Trophoblast cell (in vitro differentiated cells and primary cell): ENCODE data around the gene AKAP7.
A peak's percentile ranks its signal among the peaks of the same experiment; 100 is the strongest.

ENCODE experiments used
- DNase-seq, 2 donors: peaks; one replicate each; pipeline ENCODE4 v3.0.0-alpha.2; 2016
- H2AFZ ChIP-seq: 2 replicates; pipeline ENCODE4 v1.6.1; 2013; ENCODE audit warnings: low read length, moderate library complexity, mild to moderate bottlenecking; ENCODE audit not compliant: insufficient read depth, poor library complexity
- H2AK5ac ChIP-seq: 2 replicates; pipeline ENCODE4 v1.6.1; 2013; ENCODE audit warnings: mild to moderate bottlenecking, low read length
- H2BK120ac ChIP-seq: 2 replicates; pipeline ENCODE4 v1.6.1; 2013; ENCODE audit warnings: low read length, mild to moderate bottlenecking, moderate library complexity; ENCODE audit not compliant: insufficient read depth, poor library complexity
- H2BK12ac ChIP-seq: 2 replicates; pipeline ENCODE4 v1.6.1; 2013; ENCODE audit warnings: mild to moderate bottlenecking, low read length, moderate library complexity
- H2BK5ac ChIP-seq: 2 replicates; pipeline ENCODE4 v1.6.1; 2013; ENCODE audit warnings: low read length, low read depth, moderate library complexity, mild to moderate bottlenecking; ENCODE audit not compliant: poor library complexity
- H3K14ac ChIP-seq: 2 replicates; pipeline ENCODE4 v1.6.1; 2013; ENCODE audit warnings: mild to moderate bottlenecking, low read length
- H3K18ac ChIP-seq: 2 replicates; pipeline ENCODE4 v1.6.1; 2013; ENCODE audit warnings: mild to moderate bottlenecking, low read length
- H3K23ac ChIP-seq: 2 replicates; pipeline ENCODE4 v1.6.1; 2013; ENCODE audit warnings: low read length
- H3K27ac ChIP-seq: 2 replicates; pipeline ENCODE4 v1.5.1; 2013; ENCODE audit warnings: low read depth, mild to moderate bottlenecking, inconsistent platforms, low read length, moderate library complexity
- H3K27me3 ChIP-seq: 2 replicates; pipeline ENCODE4 v1.6.1; 2013; ENCODE audit warnings: inconsistent platforms, mild to moderate bottlenecking, low read length, moderate library complexity; ENCODE audit not compliant: insufficient read depth
- H3K36me3 ChIP-seq, 2 experiments: 1 replicate in 1 of 2; 2 replicates in 1 of 2; pipeline ENCODE4 v1.6.1; 2013; ENCODE audit warnings: low read length in 2 of 2, mild to moderate bottlenecking in 2 of 2, moderate library complexity in 1 of 2; ENCODE audit not compliant: insufficient read depth in 2 of 2, control insufficient read depth in 1 of 2
- H3K4ac ChIP-seq: 2 replicates; pipeline ENCODE4 v1.6.1; 2013; ENCODE audit warnings: low read depth, mild to moderate bottlenecking, low read length, moderate library complexity
- H3K4me1 ChIP-seq, 2 experiments: 1 replicate in 1 of 2; 2 replicates in 1 of 2; pipeline ENCODE4 v1.6.1; 2013; ENCODE audit warnings: low read length in 2 of 2, mild to moderate bottlenecking in 2 of 2, moderate library complexity in 1 of 2; ENCODE audit not compliant: insufficient read depth in 2 of 2, control insufficient read depth in 1 of 2
- H3K4me2 ChIP-seq: 2 replicates; pipeline ENCODE4 v1.6.1; 2013; ENCODE audit warnings: inconsistent platforms, mild to moderate bottlenecking, low read length, moderate library complexity
- H3K4me3 ChIP-seq: 2 replicates; pipeline ENCODE4 v1.5.1; 2013; ENCODE audit warnings: mild to moderate bottlenecking, low read depth, low read length, inconsistent platforms
- H3K79me1 ChIP-seq: one replicate; pipeline ENCODE4 v1.6.1; 2013; ENCODE audit warnings: low read length
- H3K79me2 ChIP-seq: 2 replicates; pipeline ENCODE4 v1.6.1; 2013; ENCODE audit warnings: low read length, mild to moderate bottlenecking; ENCODE audit not compliant: control insufficient read depth, insufficient read depth, poor library complexity
- H3K9ac ChIP-seq: 2 replicates; pipeline ENCODE4 v1.6.1; 2013; ENCODE audit warnings: mild to moderate bottlenecking, low read length
- H3K9me3 ChIP-seq: 2 replicates; pipeline ENCODE4 v1.6.1; 2013; ENCODE audit warnings: low read depth, mild to moderate bottlenecking, control low read depth, inconsistent platforms, low read length; ENCODE audit not compliant: insufficient read depth
- H4K12ac ChIP-seq: 2 replicates; pipeline ENCODE4 v1.6.1; 2013; ENCODE audit warnings: low read depth, mild to moderate bottlenecking, low read length, moderate library complexity
- H4K8ac ChIP-seq: 2 replicates; pipeline ENCODE4 v1.6.1; 2013; ENCODE audit warnings: low read depth, mild to moderate bottlenecking, low read length, moderate library complexity
- H4K91ac ChIP-seq: one replicate; pipeline ENCODE4 v1.6.1; 2013; ENCODE audit warnings: low read depth, mild to moderate bottlenecking, low read length, moderate library complexity
- WGBS: extraction: QIAGEN DNeasy Blood & Tissue Kit; methylation state at CpG from one replicate; pipeline ENCODE4 v1.1.7; 2013; ENCODE audit warnings: missing lambda C conversion rate; ENCODE audit not compliant: insufficient read length, insufficient coverage; ENCODE audit errors: extremely low coverage; 5-methylcytosine and 5-hydroxymethylcytosine counted together

The AKAP7 gene

GRCh38 chr6:131331873-131332781 is 196.9 kb downstream of the AKAP7 start:
- WGBS, result no CpG with 5 or more reads among the region's 5 CpGs
- Histone ChIP-seq H3K27me3 (no peaks in the 10 kb centered on the region), H4K12ac (no peak overlapping the region), H2BK12ac (no peak overlapping the region), H3K14ac (no peak overlapping the region), H3K4me3 (no peak overlapping the region), H2BK5ac (no peak overlapping the region), H3K27ac (no peak overlapping the region), H3K9me3 (no peaks in the 10 kb centered on the region), H3K9ac (no peak overlapping the region), H4K91ac (no peak overlapping the region), H4K8ac (no peak overlapping the region), H2AFZ (no peak overlapping the region), H3K79me2 (no peaks in the 10 kb centered on the region), H3K23ac (no peak overlapping the region), H3K4me2 (no peak overlapping the region), H2BK120ac (no peak overlapping the region), H3K36me3 (no peaks in the 10 kb centered on the region), H2AK5ac (no peak overlapping the region), H3K79me1 (no peaks in the 10 kb centered on the region), H3K4ac (no peak overlapping the region), H3K18ac (no peak overlapping the region), H3K4me1 (no peaks in the 10 kb centered on the region)
- DNase-seq, result peak; percentile 70 to 80
